KOPT-K1 (cell line): ENCODE measurements around the gene ABCB8.

Source experiments
- H3K27ac ChIP-seq: fragments of 200-600 bp; sonication (generic); 2 replicates; pipeline ENCODE4 v1.5.1; 2016; ENCODE audit warnings: antibody characterized with exemption, mild to moderate bottlenecking, low read depth, low read length; ENCODE audit not compliant: poor library complexity, severe bottlenecking
- H3K36me3 ChIP-seq: fragments of 200-600 bp; sonication (generic); 2 replicates; pipeline ENCODE4 v1.5.1; 2017; ENCODE audit warnings: antibody characterized with exemption, mild to moderate bottlenecking, low read length, moderate library complexity; ENCODE audit not compliant: insufficient read depth
- H3K9me3 ChIP-seq: fragments of 200-600 bp; sonication (generic); 2 replicates; pipeline ENCODE4 v1.5.1; 2017; ENCODE audit warnings: antibody characterized with exemption, low read length, mild to moderate bottlenecking; ENCODE audit not compliant: insufficient read depth, poor library complexity, severe bottlenecking

Gene ABCB8

GRCh38 chr7:151060113-151060415 is 31.8 kb downstream of the ABCB8 start:
- no peaks in the 10 kb centered on the region for H3K9me3 ChIP-seq
- H3K27ac ChIP-seq, result peak overlapping the region; percentile 67
- peaks cover 16% of the 10 kb centered on the region for H3K36me3 ChIP-seq

GRCh38 chr7:151060416-151061212 is 32.4 kb downstream of the ABCB8 start:
- H3K36me3 ChIP-seq, result peaks cover 21% of the 10 kb centered on the region
- peak overlapping the region; percentile 67 for H3K27ac ChIP-seq
- H3K9me3 ChIP-seq, result no peaks in the 10 kb centered on the region

- Histone ChIP-seq H3K27ac (no peak overlapping the region), H3K9me3 (no peaks in the 10 kb centered on the region), H3K36me3 (peaks cover 30% of the 10 kb centered on the region)
Measured at GRCh38 chr7:151061213-151062110, 33.2 kb downstream of the ABCB8 start.

DNA sequence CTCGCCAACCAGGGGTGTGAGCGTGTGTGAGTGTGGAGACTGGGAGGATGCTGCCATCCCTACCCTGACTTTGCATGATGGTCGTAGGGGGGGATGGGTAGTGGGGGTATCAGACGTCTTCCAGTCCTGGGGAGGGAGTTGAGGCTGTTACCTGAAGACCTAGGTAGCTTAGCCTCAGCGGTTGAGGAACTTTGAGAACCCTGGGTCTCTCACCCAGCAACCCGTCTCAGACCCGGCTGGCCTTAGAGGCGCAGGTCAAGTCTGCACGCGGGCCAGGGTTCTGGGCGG is 33.8 kb downstream of the ABCB8 start:
- H3K9me3 ChIP-seq, result no peaks in the 10 kb centered on the region
- peaks cover 36% of the 10 kb centered on the region for H3K36me3 ChIP-seq
- H3K27ac ChIP-seq, result no peak overlapping the region

DNA sequence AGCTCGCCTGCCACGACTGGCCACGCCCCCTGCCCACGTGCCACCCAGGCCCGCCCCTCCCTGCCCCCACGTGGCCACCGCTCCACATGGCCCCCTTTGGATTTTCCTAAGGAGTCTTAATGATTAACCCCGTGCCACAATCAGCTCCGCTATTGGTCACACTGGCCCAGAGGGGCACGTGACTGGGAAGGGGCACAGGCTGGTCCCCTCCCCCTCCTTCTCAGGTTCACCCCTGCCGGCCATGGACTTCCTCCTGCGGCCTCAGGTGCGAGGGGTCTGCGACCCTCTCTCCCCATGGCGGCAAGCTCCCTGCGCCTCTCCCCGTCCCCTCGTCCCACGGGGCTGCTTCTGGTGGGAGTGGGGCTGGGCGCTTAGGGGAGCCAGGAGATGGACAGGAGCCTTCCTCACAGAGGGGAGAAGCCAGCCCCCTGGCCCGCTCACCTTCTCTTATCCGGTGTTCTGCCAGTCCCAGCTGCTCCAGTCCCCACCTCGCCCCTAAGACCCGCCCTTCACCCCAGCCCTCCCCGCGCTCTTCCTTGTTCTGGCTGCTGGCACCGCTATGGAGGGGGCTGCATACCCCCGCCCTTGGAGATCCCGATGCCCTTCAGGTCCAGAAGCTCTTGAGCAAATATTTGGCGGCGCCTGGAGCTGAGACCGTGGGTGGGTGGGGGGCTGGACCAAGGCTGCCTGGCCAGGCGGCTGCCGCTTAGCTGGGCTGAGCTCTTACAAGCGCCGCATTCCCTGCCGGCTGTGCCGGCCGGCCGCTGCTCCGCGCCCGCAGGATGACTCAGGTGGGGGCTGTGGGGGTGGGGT is 34.4 kb downstream of the ABCB8 start:
- no peak overlapping the region for H3K27ac ChIP-seq
- H3K36me3 ChIP-seq, result peaks cover 41% of the 10 kb centered on the region

GRCh38 chr7:151063212-151063561 is 34.9 kb downstream of the ABCB8 start:
- H3K27ac ChIP-seq, result no peak overlapping the region
- H3K36me3 ChIP-seq, result peaks cover 47% of the 10 kb centered on the region
- H3K9me3 ChIP-seq, result no peaks in the 10 kb centered on the region

More for the DNA sequence above, 34.4 kb downstream of the ABCB8 start:
- H3K9me3 ChIP-seq, result no peaks in the 10 kb centered on the region

DNA sequence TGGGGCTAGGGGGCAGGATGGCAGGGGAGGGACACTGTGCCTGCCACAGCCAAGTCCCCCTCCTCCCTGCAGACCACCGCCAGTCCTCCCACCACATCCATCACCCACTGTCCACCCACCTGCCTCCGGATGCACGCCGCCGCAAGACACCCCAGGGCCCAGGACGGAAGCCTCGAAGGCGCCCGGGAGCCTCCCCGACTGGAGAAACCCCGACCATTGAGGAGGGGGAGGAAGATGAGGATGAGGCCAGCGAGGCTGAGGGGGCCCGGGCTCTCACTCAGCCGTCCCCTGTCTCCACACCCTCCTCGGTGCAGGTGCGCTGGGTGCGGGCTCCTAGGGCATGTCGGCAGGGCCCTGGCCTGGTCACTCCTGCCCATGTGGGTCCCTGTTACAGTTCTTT is 36.2 kb downstream of the ABCB8 start:
- Histone ChIP-seq H3K36me3 (peaks cover 60% of the 10 kb centered on the region), H3K27ac (no peak overlapping the region), H3K9me3 (no peaks in the 10 kb centered on the region)

DNA sequence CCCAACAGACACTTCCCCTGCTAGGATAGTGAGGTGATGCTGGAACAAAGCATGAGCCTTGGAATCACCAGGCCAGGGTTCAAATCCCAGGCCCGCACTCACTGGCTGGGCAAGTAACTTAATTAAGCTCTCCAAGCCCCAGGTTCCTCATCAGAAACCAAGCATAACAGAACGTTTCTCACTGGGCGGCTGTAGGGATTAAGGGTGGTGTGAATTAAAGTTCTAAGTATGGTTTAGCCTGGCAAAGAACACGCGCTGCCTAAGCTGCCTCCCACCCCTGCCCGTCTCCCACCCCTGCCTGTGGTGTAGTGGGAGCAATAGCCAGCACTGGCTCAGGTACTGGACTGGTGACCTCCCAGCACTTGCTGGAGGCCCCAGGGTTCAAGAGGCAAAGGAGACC is 36.7 kb downstream of the ABCB8 start:
- H3K27ac ChIP-seq, result no peak overlapping the region
- H3K9me3 ChIP-seq, result no peaks in the 10 kb centered on the region
- H3K36me3 ChIP-seq, result peaks cover 65% of the 10 kb centered on the region

DNA sequence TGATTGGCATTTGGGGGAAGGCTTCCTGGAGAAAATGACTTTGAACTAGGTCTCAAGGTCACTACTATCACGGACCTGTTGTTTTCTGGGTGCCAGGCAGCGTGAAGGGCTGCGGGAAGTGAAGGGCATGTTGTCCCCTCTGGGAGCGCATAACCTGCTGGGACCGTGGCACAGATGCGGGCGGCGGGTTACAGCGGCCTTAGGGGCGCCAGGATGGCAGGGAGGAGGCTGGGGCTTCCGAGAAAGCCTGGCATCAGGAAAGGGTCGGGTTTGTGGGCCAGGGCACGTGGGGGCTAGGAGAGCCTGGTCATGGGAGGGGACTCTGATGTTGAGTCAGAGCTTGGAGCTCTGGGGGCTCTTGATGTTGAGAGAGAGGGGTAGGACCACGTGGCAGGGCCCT is 37.3 kb downstream of the ABCB8 start:
- Histone ChIP-seq H3K9me3 (no peaks in the 10 kb centered on the region), H3K36me3 (peaks cover 70% of the 10 kb centered on the region), H3K27ac (no peak overlapping the region)

DNA sequence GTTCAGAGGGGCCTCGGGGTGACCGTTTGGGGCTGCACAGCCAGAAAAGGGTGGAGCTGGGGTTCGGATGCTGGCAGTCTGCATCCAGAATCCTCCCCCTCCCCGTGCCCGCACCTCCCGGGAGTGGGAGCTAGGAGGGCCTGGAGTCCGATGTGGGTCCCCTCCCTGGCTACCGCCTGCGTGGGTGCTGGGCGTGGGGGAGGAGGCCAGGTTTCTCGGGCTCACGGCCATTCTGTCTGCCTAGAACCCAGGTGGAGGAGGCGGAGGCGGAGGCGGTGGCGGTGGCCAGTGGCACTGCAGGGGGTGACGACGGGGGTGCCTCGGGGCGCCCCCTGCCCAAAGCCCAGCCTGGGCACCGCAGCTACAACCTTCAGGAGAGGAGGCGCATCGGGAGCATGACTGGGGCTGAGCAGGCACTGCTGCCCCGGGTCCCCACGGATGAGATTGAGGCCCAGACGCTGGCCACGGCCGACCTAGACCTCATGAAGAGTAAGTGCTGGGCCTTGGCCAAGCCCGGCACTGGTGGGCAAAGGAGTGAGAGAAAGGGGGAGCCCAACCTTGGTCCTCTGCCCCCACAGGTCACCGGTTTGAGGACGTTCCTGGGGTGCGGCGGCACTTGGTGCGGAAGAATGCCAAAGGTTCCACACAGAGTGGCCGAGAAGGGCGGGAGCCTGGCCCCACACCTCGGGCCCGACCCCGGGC is 38.2 kb downstream of the ABCB8 start:
- H3K27ac ChIP-seq, result no peak overlapping the region
- H3K9me3 ChIP-seq, result no peaks in the 10 kb centered on the region
- H3K36me3 ChIP-seq, result peaks cover 79% of the 10 kb centered on the region

- Histone ChIP-seq H3K36me3 (peaks cover 93% of the 10 kb centered on the region), H3K9me3 (no peaks in the 10 kb centered on the region), H3K27ac (no peak overlapping the region)
Measured at GRCh38 chr7:151068069-151068773, 40.0 kb downstream of the ABCB8 start.

DNA sequence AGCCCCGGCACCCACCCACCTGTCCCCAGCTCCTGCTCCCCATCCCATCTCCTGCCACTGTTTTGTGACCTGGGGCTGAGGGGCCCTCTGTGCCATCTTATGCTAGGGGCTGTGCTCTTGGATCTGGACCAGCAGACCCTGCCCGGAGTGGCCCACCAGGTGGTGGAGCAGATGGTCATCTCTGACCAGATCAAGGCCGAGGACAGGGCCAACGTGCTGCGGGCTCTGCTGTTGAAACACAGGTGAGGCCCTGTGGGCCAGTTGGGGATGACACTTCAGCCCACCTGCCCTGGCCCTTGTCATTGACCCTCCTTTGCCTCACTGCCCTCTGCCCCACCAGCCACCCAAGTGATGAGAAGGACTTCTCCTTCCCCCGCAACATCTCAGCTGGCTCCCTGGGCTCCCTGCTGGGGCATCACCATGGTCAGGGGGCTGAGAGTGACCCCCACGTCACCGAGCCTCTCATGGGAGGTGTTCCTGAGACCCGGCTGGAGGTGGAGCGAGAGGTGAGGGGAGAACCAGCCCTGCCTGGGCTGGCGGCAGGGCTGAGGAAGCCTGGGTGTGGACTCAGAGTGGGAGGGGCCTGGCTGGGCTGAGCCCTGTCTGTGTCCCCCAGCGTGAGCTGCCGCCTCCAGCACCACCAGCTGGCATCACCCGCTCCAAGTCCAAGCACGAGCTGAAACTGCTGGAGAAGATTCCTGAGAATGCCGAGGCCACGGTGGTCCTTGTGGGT is 41.8 kb downstream of the ABCB8 start:
- no peaks in the 10 kb centered on the region for H3K9me3 ChIP-seq
- H3K27ac ChIP-seq, result no peak overlapping the region
- H3K36me3 ChIP-seq, result peaks cover 94% of the 10 kb centered on the region

- H3K36me3 ChIP-seq, result peaks cover 94% of the 10 kb centered on the region
- no peaks in the 10 kb centered on the region for H3K9me3 ChIP-seq
- H3K27ac ChIP-seq, result no peak overlapping the region
Measured at GRCh38 chr7:151070574-151070960, 42.3 kb downstream of the ABCB8 start.
